Tibial artery (tissue), 4 donors: Measurements from ENCODE around the gene NAT14.

Experiments used
- DNase-seq, 2 donors: peaks; one replicate each; pipeline ENCODE4 v3.0.0-alpha.2; 2019
- H3K27ac ChIP-seq, 2 donors: fragments of 200-600 bp; sonication (generic) in 1 of 2; 1 replicate in 1 of 2; 2 replicates in 1 of 2; pipeline ENCODE4 v1.5.1; 2018 to 2019; ENCODE audit warnings: mild to moderate bottlenecking in 1 of 2
- H3K27me3 ChIP-seq, 2 donors: fragments of 200-600 bp; sonication (generic) in 1 of 2; one replicate each; pipeline versions ENCODE4 v1.5.1 to v1.6.0; 2016 to 2019
- H3K36me3 ChIP-seq, 3 donors: fragments of 200-600 bp; sonication (generic) in 2 of 3; one replicate each; pipeline ENCODE4 v1.5.1; 2016 to 2019; ENCODE audit warnings: mild to moderate bottlenecking in 2 of 3
- H3K4me1 ChIP-seq, 4 donors: fragments of 200-600 bp; sonication (generic) in 2 of 4; 1 replicate in 3 of 4; 2 replicates in 1 of 4; pipeline ENCODE4 v1.5.1; 2016 to 2019
- H3K4me3 ChIP-seq, 2 donors: fragments of 200-600 bp; sonication (generic) in 1 of 2; 1 replicate in 1 of 2; 2 replicates in 1 of 2; pipeline ENCODE4 v1.5.1; 2018 to 2019; ENCODE audit warnings: mild to moderate bottlenecking in 2 of 2
- H3K9me3 ChIP-seq, 3 donors: fragments of 200-600 bp; sonication (generic) in 1 of 3; one replicate each; pipeline ENCODE4 v1.5.1; 2016 to 2019
- intact Hi-C: fragments of 100-400 bp; cut with DNase I; formaldehyde crosslinking; loops from one replicate; pipeline ENCODE4 v1.15.0; 2023; ENCODE audit warnings: low total_unique reads
- TF ChIP-seq, protein P1 (sequence below), 2 experiments: fragments of 200-600 bp in 1 of 2; fragments of 450-650 bp in 1 of 2; IDR thresholded peaks; one replicate each; pipeline ENCODE4 v1.5.1; 2017 to 2019; ENCODE audit warnings: antibody characterized with exemption in 2 of 2, mild to moderate bottlenecking in 1 of 2, moderate library complexity in 1 of 2

NAT14 gene

DNA sequence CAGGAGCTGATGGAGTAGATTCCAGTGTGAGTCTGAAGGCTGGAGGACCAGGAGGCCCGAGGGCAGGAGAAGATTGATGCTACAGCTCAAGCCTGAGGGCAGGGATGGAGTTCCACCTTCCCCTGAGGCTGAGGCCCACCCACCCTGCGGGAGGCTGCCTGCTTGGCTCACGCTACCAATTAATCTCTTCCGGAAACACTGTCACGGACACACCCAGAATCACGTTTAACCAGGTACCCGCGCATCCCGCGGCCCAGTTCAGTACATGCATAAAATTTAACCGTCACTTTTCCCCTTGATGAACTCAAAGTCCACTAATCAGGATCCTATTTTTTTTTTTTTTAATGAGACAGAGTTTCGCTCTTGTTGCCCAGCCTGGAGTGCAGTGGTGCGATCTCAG is 13.7 kb upstream of the NAT14 start:
- H3K4me3 ChIP-seq = no peak overlapping the region
- H3K36me3 ChIP-seq = no peaks in the 10 kb centered on the region
- intact Hi-C loops = no loop called here
- H3K27me3 ChIP-seq = peaks cover 0 to 12% of the 10 kb centered on the region in 2 donors
- peaks cover 0 to 20% (median 6%) of the 10 kb centered on the region in 4 donors for H3K4me1 ChIP-seq
- no peak for DNase-seq
- H3K9me3 ChIP-seq = no peaks in the 10 kb centered on the region
- H3K27ac ChIP-seq = no peak overlapping the region
- TF ChIP-seq, protein P1, sequence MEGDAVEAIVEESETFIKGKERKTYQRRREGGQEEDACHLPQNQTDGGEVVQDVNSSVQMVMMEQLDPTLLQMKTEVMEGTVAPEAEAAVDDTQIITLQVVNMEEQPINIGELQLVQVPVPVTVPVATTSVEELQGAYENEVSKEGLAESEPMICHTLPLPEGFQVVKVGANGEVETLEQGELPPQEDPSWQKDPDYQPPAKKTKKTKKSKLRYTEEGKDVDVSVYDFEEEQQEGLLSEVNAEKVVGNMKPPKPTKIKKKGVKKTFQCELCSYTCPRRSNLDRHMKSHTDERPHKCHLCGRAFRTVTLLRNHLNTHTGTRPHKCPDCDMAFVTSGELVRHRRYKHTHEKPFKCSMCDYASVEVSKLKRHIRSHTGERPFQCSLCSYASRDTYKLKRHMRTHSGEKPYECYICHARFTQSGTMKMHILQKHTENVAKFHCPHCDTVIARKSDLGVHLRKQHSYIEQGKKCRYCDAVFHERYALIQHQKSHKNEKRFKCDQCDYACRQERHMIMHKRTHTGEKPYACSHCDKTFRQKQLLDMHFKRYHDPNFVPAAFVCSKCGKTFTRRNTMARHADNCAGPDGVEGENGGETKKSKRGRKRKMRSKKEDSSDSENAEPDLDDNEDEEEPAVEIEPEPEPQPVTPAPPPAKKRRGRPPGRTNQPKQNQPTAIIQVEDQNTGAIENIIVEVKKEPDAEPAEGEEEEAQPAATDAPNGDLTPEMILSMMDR (IDR thresholded peaks at IDR 0.05) = no peak

DNA sequence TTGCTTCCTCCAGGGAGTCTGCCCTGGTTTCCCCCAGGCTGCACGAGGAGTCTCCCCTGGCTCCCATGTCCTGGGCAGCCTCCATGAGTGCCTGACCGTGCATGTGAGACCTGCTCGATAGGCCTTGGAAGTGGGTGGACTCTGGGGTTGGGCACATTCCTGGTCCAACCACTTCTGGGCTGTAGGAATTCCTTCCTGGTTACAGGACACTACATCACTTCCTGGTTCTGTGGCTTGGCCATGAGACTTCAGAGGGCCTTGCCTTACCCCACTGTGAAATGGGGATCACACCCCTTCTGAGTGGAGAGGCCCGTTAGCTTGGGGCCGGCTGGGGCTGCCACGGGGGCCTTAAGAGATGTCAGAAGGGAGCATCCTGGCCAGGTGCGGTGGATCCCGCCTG is 12.5 kb upstream of the NAT14 start:
- H3K4me1 ChIP-seq = peaks cover 0 to 21% (median 7%) of the 10 kb centered on the region in 4 donors
- intact Hi-C loops = no loop called here

DNA sequence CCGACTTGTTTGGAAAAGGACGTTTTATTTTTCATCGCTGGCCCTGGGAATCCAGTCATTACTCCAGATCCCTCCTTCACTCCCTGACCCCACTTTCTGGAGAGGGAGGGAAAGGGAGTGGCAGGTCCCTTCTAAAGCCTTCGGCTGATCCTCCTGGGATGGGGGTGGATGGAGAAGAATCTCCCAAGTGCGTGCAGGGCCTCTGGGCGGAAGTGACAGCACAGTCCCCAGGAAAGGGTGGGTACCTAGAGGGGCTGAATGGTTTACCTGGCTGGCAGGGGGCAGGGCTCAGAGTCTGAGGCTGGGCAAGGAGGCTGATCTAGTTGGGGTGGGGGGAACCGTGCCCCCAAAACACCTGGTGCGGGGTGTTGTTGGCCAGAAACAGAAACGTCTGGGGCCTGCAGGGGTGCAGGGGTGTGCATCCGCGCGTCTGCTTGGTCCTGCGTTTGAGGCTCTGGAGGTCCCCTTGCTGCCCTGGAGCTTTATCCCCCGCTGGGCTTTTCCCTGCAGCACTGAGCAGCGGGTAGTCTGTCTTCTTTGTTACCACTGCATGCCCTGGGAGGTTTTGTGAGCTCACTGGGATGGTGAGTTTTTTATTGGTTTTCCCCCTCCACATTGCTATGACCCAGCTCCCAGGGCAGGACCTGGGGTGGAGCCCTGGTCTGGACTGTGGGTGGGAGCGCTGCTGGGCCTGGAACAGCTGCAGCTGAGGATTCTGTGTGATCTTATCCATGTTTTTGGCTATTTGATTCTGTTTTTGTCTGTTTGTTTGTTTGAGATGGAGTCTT is 11.6 kb upstream of the NAT14 start:
- Histone ChIP-seq H3K4me3 (no peak overlapping the region), H3K9me3 (no peaks in the 10 kb centered on the region), H3K36me3 (no peaks in the 10 kb centered on the region), H3K4me1 (peaks cover 0 to 24% (median 12%) of the 10 kb centered on the region in 4 donors), H3K27me3 (peaks cover 0 to 12% of the 10 kb centered on the region in 2 donors), H3K27ac (no peak overlapping the region)
- TF ChIP-seq, protein P1 (IDR thresholded peaks at IDR 0.05) = no peak
- no peak for DNase-seq
- intact Hi-C loops = no loop called here

More for the DNA sequence above, 12.5 kb upstream of the NAT14 start:
- Histone ChIP-seq H3K27ac (no peak overlapping the region), H3K4me3 (no peak overlapping the region), H3K9me3 (no peaks in the 10 kb centered on the region), H3K27me3 (peaks cover 0 to 12% of the 10 kb centered on the region in 2 donors), H3K36me3 (no peaks in the 10 kb centered on the region)
- no peak for DNase-seq
- TF ChIP-seq, protein P1 (IDR thresholded peaks at IDR 0.05) = no peak

DNA sequence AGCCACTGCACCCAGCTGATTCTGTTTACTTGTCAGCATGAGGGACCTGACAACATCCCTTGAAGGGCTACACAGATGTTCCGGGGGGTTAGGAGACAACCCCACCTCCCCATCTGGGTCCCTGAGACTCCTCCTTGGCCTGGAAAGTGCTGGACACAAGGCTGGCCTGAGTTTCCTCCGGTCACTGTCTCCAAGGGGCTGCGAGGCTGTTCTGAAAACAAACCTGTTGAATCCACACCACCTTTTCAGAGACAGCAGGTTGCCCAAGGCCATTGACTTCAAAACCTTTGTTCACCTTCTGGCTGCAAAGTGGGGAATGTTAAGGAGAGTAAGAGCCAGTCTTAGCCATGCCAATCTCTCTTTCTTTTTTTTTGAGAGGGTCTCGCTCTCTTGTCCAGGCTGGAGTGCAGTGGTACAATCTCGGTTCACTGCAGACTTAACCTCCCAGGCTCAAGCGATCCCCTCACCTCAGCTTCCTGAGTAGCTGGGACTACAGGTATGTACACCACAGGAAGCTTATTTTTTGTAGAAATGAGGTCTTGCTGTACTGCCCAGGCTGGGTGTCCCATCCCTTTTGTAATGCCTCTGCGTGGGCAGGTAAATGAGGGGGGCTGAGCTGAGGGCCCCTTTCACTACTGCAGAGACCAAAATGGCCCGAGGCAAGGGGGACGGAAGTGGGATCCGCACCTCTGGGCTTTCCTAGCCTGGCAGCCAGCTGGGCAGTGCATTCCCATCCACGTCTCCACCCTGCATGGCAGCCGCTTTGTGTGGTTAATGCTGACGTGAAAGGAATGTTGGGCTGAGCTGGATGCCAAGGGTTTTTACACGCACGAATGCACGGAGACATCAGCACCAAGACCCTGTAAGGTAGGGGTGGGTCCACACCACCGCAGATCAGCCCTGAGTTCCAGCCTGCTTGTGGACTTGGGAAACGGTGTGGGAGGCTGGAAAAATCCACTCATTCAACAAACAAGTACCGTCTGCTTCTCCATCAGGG is 10.4 kb upstream of the NAT14 start:
- intact Hi-C loops = no loop called here
- TF ChIP-seq, protein P1 (IDR thresholded peaks at IDR 0.05) = no peak
- no peak overlapping the region for H3K27ac ChIP-seq
- H3K9me3 ChIP-seq = no peaks in the 10 kb centered on the region
- peaks cover 0 to 12% of the 10 kb centered on the region in 2 donors for H3K27me3 ChIP-seq
- no peak for DNase-seq
- no peak overlapping the region for H3K4me3 ChIP-seq
- H3K36me3 ChIP-seq = peaks cover 0 to under 1% (median 0%) of the 10 kb centered on the region in 3 donors
- H3K4me1 ChIP-seq = peaks cover 0 to 25% (median 12%) of the 10 kb centered on the region in 4 donors

DNA sequence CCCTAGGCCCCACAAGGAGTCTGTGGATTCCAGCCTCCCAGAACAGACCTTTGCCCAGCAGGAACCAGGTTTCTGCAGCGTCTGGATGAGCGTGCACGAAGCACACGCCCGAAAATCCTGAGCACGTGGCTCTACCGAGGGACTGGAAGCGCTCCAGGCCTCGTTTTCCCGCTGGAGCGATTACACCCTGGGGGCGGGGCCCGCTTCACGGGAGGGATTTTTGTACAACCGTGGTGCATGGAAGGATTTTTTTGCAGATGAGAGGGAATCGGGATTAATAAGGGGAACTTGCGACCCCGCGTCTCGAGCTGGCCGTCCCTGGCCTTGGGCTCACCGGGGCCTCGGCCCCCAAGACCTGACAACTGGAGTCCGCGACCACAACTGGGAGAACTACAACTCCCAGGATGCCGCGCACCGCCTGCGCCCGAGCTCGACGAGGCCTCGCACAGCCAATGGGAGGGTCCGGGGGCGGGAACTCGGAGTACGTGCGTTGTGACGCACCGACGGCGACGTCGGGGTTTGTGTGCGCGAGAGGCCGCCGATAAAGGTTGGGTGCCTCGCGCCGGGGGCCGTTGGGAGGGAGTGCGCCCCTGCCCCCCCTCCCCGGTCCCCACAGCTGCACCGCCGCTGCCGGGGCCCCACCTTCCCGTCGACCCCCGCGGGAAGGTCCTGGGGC is 8.8 kb upstream of the NAT14 start, which contains the start of gene ZNF628:
TSS of gene ZNF628 (plus strand) at position 518 of the 676 bp plus-strand sequence. CDS start 3,294 bp downstream, outside the sequence.
- peak within 1 kb of the TSS; percentile 96 to 98 for H3K27ac ChIP-seq
- intact Hi-C loops = no loop called here
- peak within 1 kb of the TSS; percentile 73 to 80 for H3K4me3 ChIP-seq
- H3K36me3 ChIP-seq = peaks cover 0 to 7% (median 1%) of the 10 kb centered on the region in 3 donors
- H3K4me1 ChIP-seq = peaks cover 0 to 25% (median 12%) of the 10 kb centered on the region in 4 donors
- no peaks in the 10 kb centered on the region for H3K9me3 ChIP-seq
- peaks cover 0 to 12% of the 10 kb centered on the region in 2 donors for H3K27me3 ChIP-seq
- DNase-seq = peak; percentile 98 to 99
- TF ChIP-seq, protein P1 (IDR thresholded peaks at IDR 0.05) = no peak
